GM12878 (cell line): ENCODE measurements around the gene GLP1R. TPM values are rescaled to one million over a fixed set of nuclear protein-coding genes. Genes with fewer than 3 reads are reported as not detected.

Experiments used
- ATAC-seq: fragments of 200-7000 bp; cut with Tn5 transposase; 3 replicates; pipeline ENCODE4 v1.9.1; 2020; ENCODE audit warnings: mild to moderate bottlenecking, moderate library complexity
- BruUV-seq: library from RNA; stranded (reverse); fragments of 400-500 nt; replicated peaks from 2 replicates; lab custom pipeline; 2021; lab: Mats Ljungman, UMichigan
- CTCF ChIA-PET: fragments of 300-600 bp; sonication (Branson Sonifier 250); formaldehyde crosslinking; extraction: SDS; loops from one replicate; lab custom pipeline; 2021; ENCODE audit warnings: inconsistent platforms; lab: Yijun Ruan, JAX
- POLR2A ChIA-PET: fragments of 350-600 bp; formaldehyde crosslinking; extraction: SDS; loops from one replicate; lab custom pipeline; 2021; ENCODE audit warnings: inconsistent platforms; lab: Charles Lee
- RAD21 ChIA-PET: fragments of 300-600 bp; sonication (Branson Sonifier 250); formaldehyde crosslinking; loops from one replicate; lab custom pipeline; 2023; ENCODE audit warnings: antibody characterized with exemption; ENCODE audit not compliant: unreplicated experiment; lab: Charles Lee
- SMC1A ChIA-PET: fragments of 300-600 bp; sonication (Branson Sonifier 250); formaldehyde crosslinking; loops from one replicate; lab custom pipeline; 2023; ENCODE audit not compliant: unreplicated experiment, uncharacterized antibody; lab: Charles Lee
- DNase-seq: peaks from one replicate; pipeline ENCODE4 v3.0.0-alpha.2; 2011; ENCODE audit warnings: low read depth, low spot score
- FAIRE-seq: peaks from 3 replicates; lab custom pipeline; 2011; peaks lifted over from hg19 to GRCh38; lab: Jason Lieb, UNC
- H2AFZ ChIP-seq: 2 replicates; pipeline ENCODE4 v1.6.0; 2011; ENCODE audit warnings: low read depth, low read length, control low read depth; ENCODE audit not compliant: control insufficient read depth
- H3K27ac ChIP-seq: 2 replicates; pipeline ENCODE4 v1.5.1; 2011; ENCODE audit warnings: control low read depth; ENCODE audit not compliant: control insufficient read depth, insufficient read depth
- H3K27me3 ChIP-seq, 2 experiments: replicated peaks in 1 of 2; 2 replicates each; pipeline versions ENCODE4 v1.6.0 to v1.6.1; 2011; ENCODE audit warnings: low read length in 1 of 2; ENCODE audit not compliant: control insufficient read depth in 2 of 2, insufficient read depth in 2 of 2
- H3K36me3 ChIP-seq, 2 experiments: 2 replicates each; pipeline ENCODE4 v1.5.1; 2011; ENCODE audit warnings: low read length in 1 of 2; ENCODE audit not compliant: control insufficient read depth in 2 of 2, insufficient read depth in 2 of 2
- H3K4me1 ChIP-seq: 2 replicates; pipeline ENCODE4 v1.6.1; 2011; ENCODE audit warnings: mild to moderate bottlenecking, low read length, moderate library complexity, mixed read lengths; ENCODE audit not compliant: control insufficient read depth, insufficient read depth
- H3K4me2 ChIP-seq: 2 replicates; pipeline ENCODE4 v1.6.0; 2011; ENCODE audit warnings: control low read depth; ENCODE audit not compliant: control insufficient read depth, insufficient read depth
- H3K4me3 ChIP-seq: fragments of 200-600 bp; sonication (generic); 2 replicates; pipeline ENCODE4 v1.5.1; 2016
- H3K79me2 ChIP-seq: 2 replicates; pipeline ENCODE4 v1.6.0; 2011; ENCODE audit warnings: low read length; ENCODE audit not compliant: control insufficient read depth, insufficient read depth
- H3K9ac ChIP-seq: 2 replicates; pipeline ENCODE4 v1.8.0; 2011; ENCODE audit warnings: low read length, control low read depth, mixed read lengths; ENCODE audit not compliant: control insufficient read depth, insufficient read depth
- H3K9me3 ChIP-seq: replicated peaks from 3 replicates; pipeline ENCODE4 v1.5.1; 2011; ENCODE audit warnings: mild to moderate bottlenecking, low read length; ENCODE audit not compliant: control insufficient read depth, insufficient read depth
- H4K20me1 ChIP-seq: 2 replicates; pipeline ENCODE4 v1.6.0; 2011; ENCODE audit not compliant: control insufficient read depth, insufficient read depth
- BACH1 ChIP-seq: fragments of 450-650 bp; IDR thresholded peaks from 2 replicates; pipeline ENCODE4 v1.6.1; 2017; ENCODE audit warnings: mild to moderate bottlenecking, borderline replicate concordance
- FOXK2 ChIP-seq: fragments of 450-650 bp; IDR thresholded peaks from 2 replicates; pipeline ENCODE4 v1.6.1; 2017; ENCODE audit warnings: mild to moderate bottlenecking, moderate library complexity
- MTA2 ChIP-seq: fragments of 450-650 bp; IDR thresholded peaks from 2 replicates; pipeline ENCODE4 v1.6.1; 2016; ENCODE audit warnings: low read depth, mild to moderate bottlenecking, moderate library complexity
- NFXL1 ChIP-seq: fragments of 450-650 bp; IDR thresholded peaks from 2 replicates; pipeline ENCODE4 v1.6.1; 2017; ENCODE audit warnings: antibody characterized with exemption, mild to moderate bottlenecking, borderline replicate concordance
- NFYB ChIP-seq: IDR thresholded peaks from 2 replicates; pipeline ENCODE4 v1.6.1; 2011; ENCODE audit warnings: low read depth, mild to moderate bottlenecking, low read length, improper control_type of control experiment, moderate library complexity; ENCODE audit not compliant: insufficient read depth
- PML ChIP-seq: IDR thresholded peaks from 2 replicates; pipeline ENCODE4 v1.6.1; 2012; ENCODE audit warnings: low read length, inconsistent platforms
- RFX5 ChIP-seq: IDR thresholded peaks from 2 replicates; pipeline ENCODE4 v1.6.1; 2011; ENCODE audit warnings: low read depth, low read length, improper control_type of control experiment
- SUZ12 ChIP-seq: fragments of 200-600 bp; sonication (generic); IDR thresholded peaks from one replicate; pipeline ENCODE4 v1.6.1; 2018; ENCODE audit warnings: antibody characterized with exemption, mild to moderate bottlenecking; ENCODE audit not compliant: unreplicated experiment
- WGBS: methylation state at CpG from one replicate; pipeline ENCODE4 v1.1.6; 2016; ENCODE audit warnings: low lambda C conversion rate; ENCODE audit not compliant: insufficient replicate concordance, insufficient coverage; ENCODE audit errors: missing lambda C conversion rate; 5-methylcytosine and 5-hydroxymethylcytosine counted together
- in situ Hi-C: fragments of 300-500 bp; cut with MboI; formaldehyde crosslinking; loops from 9 replicates; pipeline ENCODE4 v1.14.3; 2018; ENCODE audit warnings: mixed read lengths
- intact Hi-C: fragments of 100-400 bp; cut with micrococcal nuclease; formaldehyde crosslinking; loops from one replicate; pipeline ENCODE4 v1.14.2; 2022; ENCODE audit not compliant: unreplicated experiment
- polyA plus RNA-seq, 11 experiments: library from polyadenylated mRNA; depleted of rRNA in 4 of 11; unstranded in 6 of 11; stranded (reverse) in 5 of 11; fragments of >200 nt; fragmentation: Nextera tagmentation in 4 of 11; fragmentation: Illumina TruSeq in 1 of 11; extraction: Ambion mirVana in 4 of 11; extraction: Trizol in 1 of 11; gene quantifications; 1 replicate in 1 of 11; 2 replicates in 10 of 11; pipeline versions ENCODE4 v1.2.1 to v1.2.3, GENCODE V29; 2011 to 2016; ENCODE audit warnings: inconsistent platforms in 2 of 11, missing spikeins in 2 of 11, low read depth in 1 of 11
- total RNA-seq, 4 experiments: library from RNA; depleted of rRNA in 3 of 4; stranded (reverse); fragments of >200 nt in 3 of 4; fragmentation: Illumina TruSeq in 1 of 4; extraction: Trizol in 1 of 4; gene quantifications; 2 replicates each; pipeline versions ENCODE4 v1.2.1 to v1.2.3, GENCODE V29; 2013 to 2021
- TF ChIP-seq, protein P1 (sequence below): IDR thresholded peaks from 2 replicates; pipeline ENCODE4 v1.6.1; 2012; ENCODE audit warnings: low read depth, low read length, improper control_type of control experiment
- TF ChIP-seq, protein P2 (sequence below): IDR thresholded peaks from 2 replicates; pipeline ENCODE4 v1.6.1; 2011; ENCODE audit warnings: mild to moderate bottlenecking, low read depth, low read length, moderate library complexity; ENCODE audit not compliant: insufficient replicate concordance
- TF ChIP-seq, protein P3 (sequence below): fragments of 450-650 bp; conservative IDR thresholded peaks from 2 replicates; pipeline ENCODE4 v1.6.1; 2017; ENCODE audit warnings: mild to moderate bottlenecking, moderate library complexity
- TF ChIP-seq, protein P4 (sequence below): IDR thresholded peaks from 2 replicates; pipeline ENCODE4 v1.6.1; 2012; ENCODE audit warnings: improper control_type of control experiment, low read depth, low read length; ENCODE audit not compliant: insufficient replicate concordance
- TF ChIP-seq, protein P5 (sequence below): fragments of 450-650 bp; IDR thresholded peaks from 2 replicates; pipeline ENCODE4 v1.6.1; 2017; ENCODE audit warnings: low read depth, mild to moderate bottlenecking, moderate library complexity

Gene GLP1R
- total and polyA plus RNA-seq, 10 of the 15 experiments (the other 5 are each of a cell fraction or from before 2014, with no cell fraction given) = 0.01 TPM; not detected in 9

DNA sequence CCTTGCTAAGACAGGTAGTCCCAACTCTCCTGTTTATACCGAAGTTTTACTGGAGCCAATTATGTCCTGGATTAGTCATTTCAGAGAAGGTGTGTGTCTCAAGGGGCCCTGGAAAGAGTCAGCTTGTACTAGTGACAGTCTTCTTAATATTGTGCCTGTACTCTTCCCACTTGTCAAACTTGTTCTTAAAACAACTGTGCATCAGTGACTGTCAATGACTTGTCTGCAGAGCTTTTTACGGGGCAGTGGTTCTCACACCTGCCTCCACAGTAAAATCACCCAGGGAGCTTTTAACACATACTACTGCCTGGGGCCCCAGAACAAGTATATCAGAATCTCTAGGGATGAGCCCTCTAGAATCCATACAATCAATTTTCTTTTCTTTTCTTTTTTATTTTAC is 28.4 kb upstream of the GLP1R start:
- Histone ChIP-seq H3K4me1 (no peaks in the 10 kb centered on the region), H3K4me2 (no peak overlapping the region), H3K79me2 (no peaks in the 10 kb centered on the region), H3K36me3 (no peaks in the 10 kb centered on the region), H3K9ac (no peak overlapping the region), H4K20me1 (no peaks in the 10 kb centered on the region), H2AFZ (no peak overlapping the region), H3K9me3 (no peaks in the 10 kb centered on the region; the same call in 2 of the 3 replicates), H3K27me3 (peaks cover 0 to 1% of the 10 kb centered on the region in 2 experiments; a peak in 2 of 4 replicates), H3K27ac (no peak overlapping the region), H3K4me3 (no peak overlapping the region)
- ChIA-PET POLR2A (no interaction called here), RAD21 (no interaction called here), CTCF (interaction anchor here (1.1 to 1.2 kb wide), 2 partner anchors 9 to 63 kb away, joined by 3 read pairs; no protein-coding TSS in a partner anchor), SMC1A (interaction anchor here (1.6 kb wide), 1 partner anchor 21 kb away, joined by 3 read pairs; no protein-coding TSS in a partner anchor)
- intact Hi-C loops = no loop called here
- DNase-seq (no peak), ATAC-seq (no peak), FAIRE-seq (no peak)
- WGBS = 36% methylated on average over 2 of the region's 2 CpGs
- in situ Hi-C loops = no loop called here
- no TSS peak for BruUV-seq
- TF ChIP-seq BACH1 (no peak), FOXK2 (no peak), SUZ12 (no peak), RFX5 (no peak), PML (no peak), NFXL1 (no peak), NFYB (no peak), MTA2 (no peak)
- TF ChIP-seq, protein P1, sequence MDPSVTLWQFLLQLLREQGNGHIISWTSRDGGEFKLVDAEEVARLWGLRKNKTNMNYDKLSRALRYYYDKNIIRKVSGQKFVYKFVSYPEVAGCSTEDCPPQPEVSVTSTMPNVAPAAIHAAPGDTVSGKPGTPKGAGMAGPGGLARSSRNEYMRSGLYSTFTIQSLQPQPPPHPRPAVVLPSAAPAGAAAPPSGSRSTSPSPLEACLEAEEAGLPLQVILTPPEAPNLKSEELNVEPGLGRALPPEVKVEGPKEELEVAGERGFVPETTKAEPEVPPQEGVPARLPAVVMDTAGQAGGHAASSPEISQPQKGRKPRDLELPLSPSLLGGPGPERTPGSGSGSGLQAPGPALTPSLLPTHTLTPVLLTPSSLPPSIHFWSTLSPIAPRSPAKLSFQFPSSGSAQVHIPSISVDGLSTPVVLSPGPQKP = no peak
- TF ChIP-seq, protein P2, sequence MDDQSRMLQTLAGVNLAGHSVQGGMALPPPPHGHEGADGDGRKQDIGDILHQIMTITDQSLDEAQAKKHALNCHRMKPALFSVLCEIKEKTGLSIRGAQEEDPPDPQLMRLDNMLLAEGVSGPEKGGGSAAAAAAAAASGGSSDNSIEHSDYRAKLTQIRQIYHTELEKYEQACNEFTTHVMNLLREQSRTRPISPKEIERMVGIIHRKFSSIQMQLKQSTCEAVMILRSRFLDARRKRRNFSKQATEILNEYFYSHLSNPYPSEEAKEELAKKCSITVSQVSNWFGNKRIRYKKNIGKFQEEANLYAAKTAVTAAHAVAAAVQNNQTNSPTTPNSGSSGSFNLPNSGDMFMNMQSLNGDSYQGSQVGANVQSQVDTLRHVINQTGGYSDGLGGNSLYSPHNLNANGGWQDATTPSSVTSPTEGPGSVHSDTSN = no peak
- TF ChIP-seq, protein P3, sequence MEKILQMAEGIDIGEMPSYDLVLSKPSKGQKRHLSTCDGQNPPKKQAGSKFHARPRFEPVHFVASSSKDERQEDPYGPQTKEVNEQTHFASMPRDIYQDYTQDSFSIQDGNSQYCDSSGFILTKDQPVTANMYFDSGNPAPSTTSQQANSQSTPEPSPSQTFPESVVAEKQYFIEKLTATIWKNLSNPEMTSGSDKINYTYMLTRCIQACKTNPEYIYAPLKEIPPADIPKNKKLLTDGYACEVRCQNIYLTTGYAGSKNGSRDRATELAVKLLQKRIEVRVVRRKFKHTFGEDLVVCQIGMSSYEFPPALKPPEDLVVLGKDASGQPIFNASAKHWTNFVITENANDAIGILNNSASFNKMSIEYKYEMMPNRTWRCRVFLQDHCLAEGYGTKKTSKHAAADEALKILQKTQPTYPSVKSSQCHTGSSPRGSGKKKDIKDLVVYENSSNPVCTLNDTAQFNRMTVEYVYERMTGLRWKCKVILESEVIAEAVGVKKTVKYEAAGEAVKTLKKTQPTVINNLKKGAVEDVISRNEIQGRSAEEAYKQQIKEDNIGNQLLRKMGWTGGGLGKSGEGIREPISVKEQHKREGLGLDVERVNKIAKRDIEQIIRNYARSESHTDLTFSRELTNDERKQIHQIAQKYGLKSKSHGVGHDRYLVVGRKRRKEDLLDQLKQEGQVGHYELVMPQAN = no peak
- TF ChIP-seq, protein P4, sequence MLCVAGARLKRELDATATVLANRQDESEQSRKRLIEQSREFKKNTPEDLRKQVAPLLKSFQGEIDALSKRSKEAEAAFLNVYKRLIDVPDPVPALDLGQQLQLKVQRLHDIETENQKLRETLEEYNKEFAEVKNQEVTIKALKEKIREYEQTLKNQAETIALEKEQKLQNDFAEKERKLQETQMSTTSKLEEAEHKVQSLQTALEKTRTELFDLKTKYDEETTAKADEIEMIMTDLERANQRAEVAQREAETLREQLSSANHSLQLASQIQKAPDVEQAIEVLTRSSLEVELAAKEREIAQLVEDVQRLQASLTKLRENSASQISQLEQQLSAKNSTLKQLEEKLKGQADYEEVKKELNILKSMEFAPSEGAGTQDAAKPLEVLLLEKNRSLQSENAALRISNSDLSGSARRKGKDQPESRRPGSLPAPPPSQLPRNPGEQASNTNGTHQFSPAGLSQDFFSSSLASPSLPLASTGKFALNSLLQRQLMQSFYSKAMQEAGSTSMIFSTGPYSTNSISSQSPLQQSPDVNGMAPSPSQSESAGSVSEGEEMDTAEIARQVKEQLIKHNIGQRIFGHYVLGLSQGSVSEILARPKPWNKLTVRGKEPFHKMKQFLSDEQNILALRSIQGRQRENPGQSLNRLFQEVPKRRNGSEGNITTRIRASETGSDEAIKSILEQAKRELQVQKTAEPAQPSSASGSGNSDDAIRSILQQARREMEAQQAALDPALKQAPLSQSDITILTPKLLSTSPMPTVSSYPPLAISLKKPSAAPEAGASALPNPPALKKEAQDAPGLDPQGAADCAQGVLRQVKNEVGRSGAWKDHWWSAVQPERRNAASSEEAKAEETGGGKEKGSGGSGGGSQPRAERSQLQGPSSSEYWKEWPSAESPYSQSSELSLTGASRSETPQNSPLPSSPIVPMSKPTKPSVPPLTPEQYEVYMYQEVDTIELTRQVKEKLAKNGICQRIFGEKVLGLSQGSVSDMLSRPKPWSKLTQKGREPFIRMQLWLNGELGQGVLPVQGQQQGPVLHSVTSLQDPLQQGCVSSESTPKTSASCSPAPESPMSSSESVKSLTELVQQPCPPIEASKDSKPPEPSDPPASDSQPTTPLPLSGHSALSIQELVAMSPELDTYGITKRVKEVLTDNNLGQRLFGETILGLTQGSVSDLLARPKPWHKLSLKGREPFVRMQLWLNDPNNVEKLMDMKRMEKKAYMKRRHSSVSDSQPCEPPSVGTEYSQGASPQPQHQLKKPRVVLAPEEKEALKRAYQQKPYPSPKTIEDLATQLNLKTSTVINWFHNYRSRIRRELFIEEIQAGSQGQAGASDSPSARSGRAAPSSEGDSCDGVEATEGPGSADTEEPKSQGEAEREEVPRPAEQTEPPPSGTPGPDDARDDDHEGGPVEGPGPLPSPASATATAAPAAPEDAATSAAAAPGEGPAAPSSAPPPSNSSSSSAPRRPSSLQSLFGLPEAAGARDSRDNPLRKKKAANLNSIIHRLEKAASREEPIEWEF = no peak
- TF ChIP-seq, protein P5, sequence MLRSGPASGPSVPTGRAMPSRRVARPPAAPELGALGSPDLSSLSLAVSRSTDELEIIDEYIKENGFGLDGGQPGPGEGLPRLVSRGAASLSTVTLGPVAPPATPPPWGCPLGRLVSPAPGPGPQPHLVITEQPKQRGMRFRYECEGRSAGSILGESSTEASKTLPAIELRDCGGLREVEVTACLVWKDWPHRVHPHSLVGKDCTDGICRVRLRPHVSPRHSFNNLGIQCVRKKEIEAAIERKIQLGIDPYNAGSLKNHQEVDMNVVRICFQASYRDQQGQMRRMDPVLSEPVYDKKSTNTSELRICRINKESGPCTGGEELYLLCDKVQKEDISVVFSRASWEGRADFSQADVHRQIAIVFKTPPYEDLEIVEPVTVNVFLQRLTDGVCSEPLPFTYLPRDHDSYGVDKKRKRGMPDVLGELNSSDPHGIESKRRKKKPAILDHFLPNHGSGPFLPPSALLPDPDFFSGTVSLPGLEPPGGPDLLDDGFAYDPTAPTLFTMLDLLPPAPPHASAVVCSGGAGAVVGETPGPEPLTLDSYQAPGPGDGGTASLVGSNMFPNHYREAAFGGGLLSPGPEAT = no peak
